Endothelial cell of umbilical vein (primary cell): Measurements from ENCODE around the gene TLN1. TPM values are rescaled to one million over a fixed set of nuclear protein-coding genes. Genes with fewer than 3 reads are reported as not detected.
A peak's percentile ranks its signal among the peaks of the same experiment; 100 is the strongest.

Experiments
- BruUV-seq: library from RNA; stranded (reverse); fragments of 400-500 nt; replicated peaks from 2 replicates; lab custom pipeline; 2021; lab: Mats Ljungman, UMichigan
- CTCF ChIA-PET: fragments of 300-600, 350-600 bp; sonication (Branson Sonifier 250); formaldehyde crosslinking; loops from one replicate; lab custom pipeline; 2021; ENCODE audit warnings: antibody characterized with exemption, inconsistent platforms; lab: Charles Lee
- POLR2A ChIA-PET: fragments of 300-600, 350-600 bp; sonication (Branson Sonifier 250); formaldehyde crosslinking; loops from one replicate; lab custom pipeline; 2021; ENCODE audit warnings: antibody characterized with exemption, inconsistent platforms; lab: Charles Lee
- DNase-seq: peaks from one replicate; pipeline ENCODE4 v3.0.0-alpha.2; 2011; ENCODE audit warnings: low read depth, low spot score
- FAIRE-seq: peaks from 2 replicates; lab custom pipeline; 2011; peaks lifted over from hg19 to GRCh38; lab: Jason Lieb, UNC
- H2AFZ ChIP-seq: 2 replicates; pipeline ENCODE4 v1.6.0; 2012; ENCODE audit warnings: low read depth, low read length, control low read depth, inconsistent platforms
- H3K27ac ChIP-seq: 2 replicates; pipeline ENCODE4 v1.5.1; 2011; ENCODE audit warnings: low read depth, mild to moderate bottlenecking, control low read depth, low read length, moderate library complexity; ENCODE audit not compliant: insufficient read depth
- H3K27me3 ChIP-seq, 2 experiments: 2 replicates each; pipeline versions ENCODE4 v1.6.0 to v1.6.1; 2011; ENCODE audit warnings: low read length in 2 of 2, mixed read lengths in 1 of 2; ENCODE audit not compliant: control insufficient read depth in 2 of 2, insufficient read depth in 2 of 2
- H3K36me3 ChIP-seq, 2 experiments: 2 replicates in 1 of 2; 3 replicates in 1 of 2; pipeline ENCODE4 v1.5.1; 2011; ENCODE audit warnings: low read length in 2 of 2, mild to moderate bottlenecking in 1 of 2, moderate library complexity in 1 of 2; ENCODE audit not compliant: control insufficient read depth in 2 of 2, insufficient read depth in 2 of 2; ENCODE audit errors: extremely low read depth in 1 of 2
- H3K4me1 ChIP-seq: 3 replicates; pipeline ENCODE4 v1.5.1; 2011; ENCODE audit warnings: mild to moderate bottlenecking, low read length; ENCODE audit not compliant: control insufficient read depth, insufficient read depth; ENCODE audit errors: extremely low read depth
- H3K4me2 ChIP-seq: 2 replicates; pipeline ENCODE4 v1.6.1; 2011; ENCODE audit warnings: low read length, control low read depth, mixed read lengths; ENCODE audit not compliant: insufficient read depth
- H3K4me3 ChIP-seq, 3 experiments: fragments of 200-600 bp in 1 of 3; sonication (generic), shearing (Covaris generic) in 1 of 3; replicated peaks in 1 of 3; 2 replicates each; pipeline ENCODE4 v1.5.1; 2011 to 2016; ENCODE audit warnings: control low read depth in 3 of 3, low read length in 3 of 3, mild to moderate bottlenecking in 2 of 3, inconsistent platforms in 1 of 3, low read depth in 1 of 3, moderate library complexity in 1 of 3; ENCODE audit not compliant: insufficient read depth in 1 of 3
- H3K79me2 ChIP-seq: 2 replicates; pipeline ENCODE4 v1.6.0; 2012; ENCODE audit warnings: low read length, inconsistent platforms; ENCODE audit not compliant: control insufficient read depth, insufficient read depth
- H3K9ac ChIP-seq: replicated peaks from 2 replicates; pipeline ENCODE3; 2011; ENCODE audit warnings: low read length, control low read depth; ENCODE audit not compliant: insufficient read depth; ENCODE audit errors: extremely low read depth
- H3K9me1 ChIP-seq: replicated peaks from 3 replicates; pipeline ENCODE4 v1.6.0; 2011; ENCODE audit warnings: mild to moderate bottlenecking, low read length; ENCODE audit not compliant: control insufficient read depth, insufficient read depth; ENCODE audit errors: extremely low read depth
- H3K9me3 ChIP-seq: replicated peaks from 2 replicates; pipeline ENCODE4 v1.5.1; 2012; ENCODE audit warnings: low read length, inconsistent platforms; ENCODE audit not compliant: control insufficient read depth, insufficient read depth
- H4K20me1 ChIP-seq: replicated peaks from 2 replicates; pipeline ENCODE3; 2011; ENCODE audit warnings: mild to moderate bottlenecking, low read length; ENCODE audit not compliant: control insufficient read depth, insufficient read depth; ENCODE audit errors: extremely low read depth
- CTCF ChIP-seq, 2 donors: IDR thresholded peaks; 1 replicate in 1 of 2; 2 replicates in 1 of 2; pipeline ENCODE4 v1.5.1; 2011; ENCODE audit warnings: low read length in 2 of 2, mild to moderate bottlenecking in 2 of 2, moderate library complexity in 2 of 2, control low read depth in 1 of 2, inconsistent platforms in 1 of 2, low read depth in 1 of 2; ENCODE audit not compliant: insufficient read depth in 1 of 2; ENCODE audit errors: extremely low read depth in 1 of 2
- EZH2 ChIP-seq: IDR thresholded peaks from 2 replicates; pipeline ENCODE4 v1.6.1; 2012; ENCODE audit warnings: borderline replicate concordance, low read depth, mild to moderate bottlenecking, moderate library complexity, low read length, inconsistent platforms; ENCODE audit not compliant: severe bottlenecking
- FOS ChIP-seq: IDR thresholded peaks from 2 replicates; pipeline ENCODE4 v1.6.1; 2011; ENCODE audit warnings: mild to moderate bottlenecking, low read length, moderate library complexity, borderline replicate concordance; ENCODE audit not compliant: insufficient read depth
- GATA2 ChIP-seq: IDR thresholded peaks from 2 replicates; pipeline ENCODE4 v1.7.0; 2011; ENCODE audit warnings: low read depth, mild to moderate bottlenecking, moderate library complexity, mixed read lengths, low read length; ENCODE audit not compliant: insufficient read length, insufficient read depth
- JUN ChIP-seq: IDR thresholded peaks from 2 replicates; pipeline ENCODE4 v1.6.1; 2011; ENCODE audit warnings: borderline replicate concordance, low read depth; ENCODE audit not compliant: insufficient read length, insufficient read depth
- MAX ChIP-seq: IDR thresholded peaks from 2 replicates; pipeline ENCODE4 v1.6.1; 2011; ENCODE audit not compliant: insufficient read depth, insufficient read length
- MYC ChIP-seq: IDR thresholded peaks from one replicate; pipeline ENCODE4 v1.6.1; 2011; ENCODE audit warnings: mild to moderate bottlenecking, low read depth, low read length
- POLR2A ChIP-seq: IDR thresholded peaks from 2 replicates; pipeline ENCODE4 v1.6.1; 2012; ENCODE audit warnings: low read depth, mild to moderate bottlenecking, control low read depth, low read length
- POLR2AphosphoS5 ChIP-seq: IDR thresholded peaks from 2 replicates; pipeline ENCODE4 v1.6.1; 2012; ENCODE audit warnings: low read depth, mild to moderate bottlenecking, control low read depth, low read length, moderate library complexity; ENCODE audit not compliant: insufficient read depth
- dilution Hi-C: fragments of 300-500 bp; cut with MboI; formaldehyde crosslinking; loops from one replicate; pipeline ENCODE4 v1.15.0; 2019; ENCODE audit warnings: low sequenced_read_pairs; ENCODE audit not compliant: extremely low pct_ligation_motif_present
- intact Hi-C: fragments of 100-400 bp; cut with micrococcal nuclease; formaldehyde crosslinking; loops from one replicate; pipeline ENCODE4 v1.10.0; 2022
- polyA plus RNA-seq, 4 experiments: library from polyadenylated mRNA; depleted of rRNA in 3 of 4; stranded (reverse) in 3 of 4; unstranded in 1 of 4; fragments of >200 nt; gene quantifications; 2 replicates each; pipeline versions ENCODE4 v1.2.1 to v1.2.3, GENCODE V29; 2011 to 2012; ENCODE audit warnings: missing spikeins in 1 of 4
- total RNA-seq: library from RNA; stranded (reverse); gene quantifications from 2 replicates; pipeline ENCODE4 v1.2.3, GENCODE V29; 2021

The TLN1 gene
- total and polyA plus RNA-seq, 2 donors (not counting 3 experiments of a cell fraction or from before 2014, with no cell fraction given), result 120 to 450 TPM

GRCh38 chr9:35732800-35733541, 976 bp upstream of the TLN1 start:
- Histone ChIP-seq H3K4me2 (peak overlapping the region; percentile 76), H2AFZ (peak overlapping the region; percentile 15), H3K4me1 (peaks cover 47% of the 10 kb centered on the region), H3K9me1 (no peaks in the 10 kb centered on the region), H3K79me2 (peaks cover 56% of the 10 kb centered on the region), H4K20me1 (no peaks in the 10 kb centered on the region), H3K27me3 (no peaks in the 10 kb centered on the region), H3K9me3 (no peaks in the 10 kb centered on the region), H3K4me3 (peak overlapping the region; percentile 46 to 92 (median 70)), H3K9ac (peak overlapping the region; percentile 92), H3K27ac (peak overlapping the region; percentile 79), H3K36me3 (peaks cover 17 to 24% of the 10 kb centered on the region in 2 experiments)
- FAIRE-seq, result peak; percentile 86
- intact Hi-C loops, result loop anchor here (1.0 to 2.0 kb wide), 8 partner anchors 16 to 176 kb away; partner anchors contain the start of genes CCDC107, GBA2, HINT2 and RGP1
- CTCF ChIA-PET, result interaction anchor here (0.6 to 3.7 kb wide), 17 partner anchors 8 to 170 kb away, joined by 3 to 32 read pairs (median 4); partner anchors contain the start of genes GBA2, HINT2, MSMP and RGP1
- DNase-seq, result peak; percentile 70
- POLR2A ChIA-PET, result interaction anchor here (0.7 to 1.4 kb wide), 4 partner anchors 11 to 56 kb away, joined by 3 to 5 read pairs (median 4); partner anchors contain the start of genes GBA2 and RGP1
- dilution Hi-C loops, result no loop called here
- peak; percentile 52 for TF ChIP-seq POLR2AphosphoS5
- no peak for TF ChIP-seq MYC
- TF ChIP-seq FOS, result no peak
- TF ChIP-seq EZH2, result no peak
- TF ChIP-seq JUN, result no peak
- TF ChIP-seq POLR2A, result peak; percentile 56
- no peak for TF ChIP-seq MAX
- TF ChIP-seq GATA2, result no peak
- TF ChIP-seq CTCF (IDR thresholded peaks at IDR 0.05; ENCODE audit: extremely low read depth in 1 of 2, insufficient read depth in 1 of 2, low read depth in 1 of 2, low read length in 2 of 2), result peak in 1 of 2 donors; percentile 29
- TSS peak; percentile 30 for BruUV-seq
